ENCODE results near the gene PTGES2. TPM values are rescaled to one million over a fixed set of nuclear protein-coding genes. Genes with fewer than 3 reads are reported as not detected.
A peak's percentile ranks its signal among the peaks of the same experiment; 100 is the strongest.

Gene PTGES2
- total and polyA plus RNA-seq, 9 of the 15 experiments (the other 6 are each of a cell fraction or from before 2014, with no cell fraction given), result 2.4 to 196 (median 90.1) TPM

GRCh38 chr9:128096616-128097536 is 30.7 kb downstream of the PTGES2 start (continued):
- TF ChIP-seq, protein P1, sequence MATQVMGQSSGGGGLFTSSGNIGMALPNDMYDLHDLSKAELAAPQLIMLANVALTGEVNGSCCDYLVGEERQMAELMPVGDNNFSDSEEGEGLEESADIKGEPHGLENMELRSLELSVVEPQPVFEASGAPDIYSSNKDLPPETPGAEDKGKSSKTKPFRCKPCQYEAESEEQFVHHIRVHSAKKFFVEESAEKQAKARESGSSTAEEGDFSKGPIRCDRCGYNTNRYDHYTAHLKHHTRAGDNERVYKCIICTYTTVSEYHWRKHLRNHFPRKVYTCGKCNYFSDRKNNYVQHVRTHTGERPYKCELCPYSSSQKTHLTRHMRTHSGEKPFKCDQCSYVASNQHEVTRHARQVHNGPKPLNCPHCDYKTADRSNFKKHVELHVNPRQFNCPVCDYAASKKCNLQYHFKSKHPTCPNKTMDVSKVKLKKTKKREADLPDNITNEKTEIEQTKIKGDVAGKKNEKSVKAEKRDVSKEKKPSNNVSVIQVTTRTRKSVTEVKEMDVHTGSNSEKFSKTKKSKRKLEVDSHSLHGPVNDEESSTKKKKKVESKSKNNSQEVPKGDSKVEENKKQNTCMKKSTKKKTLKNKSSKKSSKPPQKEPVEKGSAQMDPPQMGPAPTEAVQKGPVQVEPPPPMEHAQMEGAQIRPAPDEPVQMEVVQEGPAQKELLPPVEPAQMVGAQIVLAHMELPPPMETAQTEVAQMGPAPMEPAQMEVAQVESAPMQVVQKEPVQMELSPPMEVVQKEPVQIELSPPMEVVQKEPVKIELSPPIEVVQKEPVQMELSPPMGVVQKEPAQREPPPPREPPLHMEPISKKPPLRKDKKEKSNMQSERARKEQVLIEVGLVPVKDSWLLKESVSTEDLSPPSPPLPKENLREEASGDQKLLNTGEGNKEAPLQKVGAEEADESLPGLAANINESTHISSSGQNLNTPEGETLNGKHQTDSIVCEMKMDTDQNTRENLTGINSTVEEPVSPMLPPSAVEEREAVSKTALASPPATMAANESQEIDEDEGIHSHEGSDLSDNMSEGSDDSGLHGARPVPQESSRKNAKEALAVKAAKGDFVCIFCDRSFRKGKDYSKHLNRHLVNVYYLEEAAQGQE (IDR thresholded peaks at IDR 0.05; ENCODE audit: borderline replicate concordance), result peak; percentile 81
- TF ChIP-seq, protein P1 (CRISPR knock-in tag; IDR thresholded peaks at IDR 0.05; ENCODE audit: low read depth), result no peak
- TF ChIP-seq MEF2A (IDR thresholded peaks at IDR 0.05; ENCODE audit: control insufficient read depth, low read depth, low read length) (peak; percentile 64; the same call in 1 of the 2 replicates), RCOR1 (IDR thresholded peaks at IDR 0.05; ENCODE audit: borderline replicate concordance in 1 of 2, low read depth in 2 of 2, low read length in 2 of 2) (0 out of 4 replicates have a peak, but pooled peaks of 1 of the 2 experiments have one; percentile 15), L3MBTL2 (IDR thresholded peaks at IDR 0.05) (0 out of 2 replicates have a peak, but pooled peaks have one; percentile 13), TEAD4 (IDR thresholded peaks at IDR 0.05; ENCODE audit: low read length) (peak; percentile 34; the same call in 1 of the 2 replicates), TEAD4 (CRISPR knock-in tag; IDR thresholded peaks at IDR 0.05; ENCODE audit: borderline replicate concordance) (no peak), NR4A1 (CRISPR knock-in tag; IDR thresholded peaks at IDR 0.05) (no peak), NR4A1 (tag; IDR thresholded peaks at IDR 0.05) (peak; percentile 20; the same call in 1 of the 2 replicates), FOXA3 (CRISPR knock-in tag; conservative IDR thresholded peaks at IDR 0.05 in 1 of 2, IDR thresholded peaks at IDR 0.05 in 1 of 2) (no peak), CREM (IDR thresholded peaks at IDR 0.05; ENCODE audit: low read depth) (peak; percentile 25; the same call in 1 of the 2 replicates), SMARCC2 (IDR thresholded peaks at IDR 0.05; ENCODE audit: low read depth) (no peak), FOXK2 (conservative IDR thresholded peaks at IDR 0.05 in 1 of 2, IDR thresholded peaks at IDR 0.05 in 1 of 2; ENCODE audit: low read depth in 2 of 2) (no peak)
